Stimulated activated CD4-positive, alpha-beta T cell treated with anti-CD3 and anti-CD28 coated beads, Interleukin-2, amount 100 ng/mL, for 24 hours (primary cell): Measurements from ENCODE around the gene CCDC90B.
"Not testable (repeated sequence)": the region's sequence is repeated elsewhere in the genome, so short reads cannot be mapped to it uniquely, and the experiment has no call there.

Source experiments
- DNase-seq, 2 donors: peaks; one replicate each; pipeline ENCODE4 v3.0.0-alpha.2; 2020

Gene CCDC90B

DNA sequence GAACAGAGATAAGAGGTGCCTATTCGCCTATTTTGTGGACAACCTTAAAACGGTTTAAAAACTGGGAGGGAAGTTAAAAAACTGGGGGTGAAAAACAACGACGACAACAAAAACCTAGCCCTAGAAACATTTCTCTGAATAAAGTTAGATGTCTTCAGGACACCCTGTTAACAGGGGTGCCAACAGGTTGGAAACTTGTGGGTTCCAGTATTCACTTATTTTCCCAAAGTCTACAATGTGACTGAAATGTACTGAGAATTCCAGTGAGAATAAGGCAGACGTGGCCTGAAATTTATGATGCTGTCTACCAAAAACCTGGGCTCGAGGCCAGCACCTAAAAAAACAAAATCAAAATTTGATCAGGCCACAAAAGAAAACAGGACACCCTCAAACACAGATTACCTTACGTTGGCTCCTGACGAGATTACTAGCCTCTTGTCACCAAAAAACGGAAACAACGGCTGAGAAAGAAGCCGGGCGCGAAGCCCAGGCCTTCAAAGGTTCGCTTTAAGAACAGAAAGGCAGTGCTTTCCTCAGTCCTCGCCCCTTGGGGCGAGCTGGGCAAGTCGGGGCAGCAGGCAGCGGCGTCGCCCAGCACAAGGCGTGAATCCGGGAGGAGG lies 906 bp downstream of the CCDC90B start:
- DNase-seq, result no peak

DNA sequence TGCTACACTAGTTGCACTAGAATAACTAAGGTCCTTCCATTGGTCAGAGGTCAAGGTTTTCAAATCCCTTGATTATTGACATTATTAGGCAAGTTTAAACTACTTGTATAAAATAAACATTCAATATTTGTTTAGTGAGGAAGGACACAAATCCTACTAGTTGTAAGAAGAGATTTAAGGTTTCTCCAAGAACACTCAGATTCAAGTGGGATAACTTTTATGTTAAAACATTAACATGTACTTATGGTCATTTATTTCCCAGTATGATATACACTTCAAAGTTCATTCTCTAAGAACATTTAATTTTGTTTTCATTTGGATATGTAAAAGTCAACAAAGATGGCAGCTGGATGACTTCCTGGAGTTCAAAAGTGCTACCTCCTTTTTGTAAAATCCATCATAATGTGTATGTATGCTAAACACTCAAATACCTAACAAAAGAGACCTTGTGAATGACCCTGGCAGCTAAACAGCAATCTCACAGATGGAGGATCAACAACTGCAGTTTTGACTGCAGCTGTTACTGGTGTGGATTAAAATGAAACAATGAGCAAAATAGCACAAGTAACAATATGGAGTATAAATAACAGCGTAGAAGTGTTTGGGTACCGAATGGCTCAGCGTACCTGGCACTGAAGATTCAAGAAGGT lies 1.5 kb downstream of the CCDC90B start:
- no peak for DNase-seq

DNA sequence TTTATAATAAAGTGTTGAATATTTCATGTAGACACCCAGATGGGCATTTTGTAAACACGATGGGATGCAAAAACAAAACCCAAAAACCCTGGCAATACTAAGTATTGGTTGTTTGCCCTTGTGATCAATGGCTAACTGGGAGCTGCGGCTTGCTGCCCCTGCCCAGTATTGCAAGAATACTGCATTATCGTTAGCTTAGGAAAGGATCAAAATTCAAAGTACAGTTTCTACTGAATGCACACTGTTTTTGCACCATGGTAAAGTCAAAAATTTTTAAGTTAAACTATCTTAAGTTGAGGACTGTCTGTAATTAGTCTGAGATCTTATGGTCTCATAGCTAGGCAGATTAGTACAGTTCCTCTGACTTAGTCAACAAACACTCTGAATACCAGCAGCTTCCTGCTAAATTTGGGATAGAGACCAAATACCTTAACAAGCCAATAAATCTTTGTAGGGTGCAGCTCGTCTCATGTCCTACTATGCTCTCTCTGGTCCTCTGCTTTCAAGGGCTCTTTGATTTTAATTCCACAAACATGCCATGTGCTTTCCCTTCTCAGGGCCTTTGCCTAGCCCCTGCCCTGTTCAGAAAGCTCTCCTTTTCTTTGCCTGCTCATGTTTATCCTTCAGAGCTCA lies 4.0 kb downstream of the CCDC90B start:
- DNase-seq, result no peak

DNA sequence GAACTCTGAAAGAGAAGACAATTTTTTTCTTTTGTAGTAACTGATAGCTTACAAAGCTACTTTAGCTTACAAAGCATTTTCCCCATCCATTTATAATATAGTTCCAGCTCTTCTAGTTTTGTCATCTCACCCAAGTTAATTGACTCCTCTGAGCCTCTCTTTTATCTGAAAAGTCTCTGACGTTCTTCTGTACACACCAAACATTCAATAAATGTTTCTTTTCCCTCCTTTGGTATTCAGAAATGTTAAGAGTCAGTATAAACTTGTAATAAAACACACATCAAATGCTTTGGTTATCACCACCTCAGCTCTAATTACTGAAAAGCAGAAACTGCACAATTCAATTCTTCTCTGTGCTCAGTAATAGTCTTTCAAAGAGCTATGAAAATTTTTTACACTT lies 5.9 kb downstream of the CCDC90B start:
- no peak for DNase-seq

DNA sequence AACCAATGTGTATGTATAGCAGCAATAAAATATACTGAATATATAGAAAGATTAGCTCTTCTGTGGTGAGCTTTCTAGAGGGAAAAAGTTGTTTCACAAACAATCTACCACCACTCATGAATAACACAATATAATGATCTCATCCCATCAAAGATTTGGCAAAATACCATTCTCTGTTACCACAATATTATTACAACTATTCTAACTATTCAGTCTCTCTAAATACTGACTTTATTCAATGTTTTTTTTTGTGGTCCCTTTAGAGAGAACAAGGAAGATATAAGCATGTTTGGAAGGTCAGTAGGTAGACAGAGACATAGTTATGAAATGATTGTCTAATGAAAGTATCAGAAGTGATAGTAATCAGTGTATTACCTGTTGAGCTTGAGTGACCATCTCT lies 7.8 kb downstream of the CCDC90B start:
- DNase-seq, result no peak

DNA sequence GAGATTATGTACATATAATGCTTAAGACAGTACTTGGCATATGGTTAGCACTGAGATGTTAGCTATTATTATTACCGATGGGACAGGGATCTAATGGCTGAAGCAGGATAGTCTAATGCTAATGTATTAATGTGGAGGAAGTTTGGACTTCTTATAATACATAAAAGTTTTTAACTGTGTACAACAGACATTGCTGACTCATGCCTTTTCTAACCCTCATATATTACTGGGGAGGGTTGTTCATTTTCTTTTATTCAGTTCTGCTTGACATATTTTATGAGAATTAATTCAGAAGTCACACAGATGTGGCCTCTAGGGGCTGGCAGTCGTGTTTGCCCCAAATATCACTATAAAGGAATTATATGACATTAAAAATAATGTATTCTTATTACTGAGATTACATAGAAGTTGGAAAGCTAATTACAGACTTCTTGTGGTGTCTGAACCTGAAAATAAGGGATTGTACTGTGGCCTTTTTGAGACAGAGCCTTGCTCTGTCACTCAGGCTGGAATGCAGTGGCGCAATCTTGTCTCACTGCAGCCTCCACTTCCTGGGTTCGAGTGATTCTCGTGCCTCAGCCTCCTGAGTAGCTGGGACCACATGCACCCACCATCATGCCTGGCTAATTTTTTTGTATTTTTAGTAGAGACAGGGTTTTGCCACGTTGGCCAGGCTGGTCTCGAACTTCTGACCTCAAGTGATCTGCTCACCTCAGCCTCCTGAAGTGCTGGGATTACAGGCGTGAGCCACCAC lies 10.1 kb downstream of the CCDC90B start:
- DNase-seq, result no peak

DNA sequence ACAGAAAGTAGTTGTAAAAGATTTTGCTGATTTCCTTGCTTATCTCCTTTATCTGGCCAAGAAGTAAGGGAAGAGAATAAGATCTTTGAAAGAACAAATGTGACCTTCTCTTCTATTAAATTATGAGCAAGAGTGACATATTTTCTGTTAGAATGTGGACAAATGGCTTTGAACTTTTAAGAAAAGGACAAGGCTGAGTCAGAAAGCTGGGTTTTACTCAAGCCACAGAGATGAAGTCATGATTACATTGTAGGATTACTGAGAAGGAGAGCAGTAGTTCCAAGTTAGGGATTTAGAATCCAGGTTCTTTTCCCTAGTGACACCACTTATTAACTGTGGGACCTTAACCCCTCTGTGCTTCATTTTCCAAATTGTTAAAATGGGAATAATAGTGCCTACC lies 13.5 kb downstream of the CCDC90B start:
- no peak for DNase-seq

DNA sequence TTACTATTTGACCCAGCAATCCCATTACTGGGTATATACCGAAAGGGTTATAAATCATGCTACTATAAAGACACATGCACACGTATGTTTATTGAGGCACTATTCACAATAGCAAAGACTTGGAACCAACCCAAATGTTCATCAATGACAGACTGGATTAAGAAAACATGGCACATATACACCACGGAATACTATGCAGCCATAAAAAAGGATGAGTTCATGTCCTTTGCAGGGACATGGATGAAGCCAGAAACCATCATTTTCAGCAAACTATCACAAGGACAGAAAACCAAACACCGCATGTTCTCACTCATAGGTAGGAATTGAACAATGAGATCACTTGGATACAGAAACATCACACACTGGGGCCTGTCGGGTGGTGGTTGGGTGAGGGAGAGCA lies 14.4 kb downstream of the CCDC90B start:
- not testable (repeated sequence) for DNase-seq

DNA sequence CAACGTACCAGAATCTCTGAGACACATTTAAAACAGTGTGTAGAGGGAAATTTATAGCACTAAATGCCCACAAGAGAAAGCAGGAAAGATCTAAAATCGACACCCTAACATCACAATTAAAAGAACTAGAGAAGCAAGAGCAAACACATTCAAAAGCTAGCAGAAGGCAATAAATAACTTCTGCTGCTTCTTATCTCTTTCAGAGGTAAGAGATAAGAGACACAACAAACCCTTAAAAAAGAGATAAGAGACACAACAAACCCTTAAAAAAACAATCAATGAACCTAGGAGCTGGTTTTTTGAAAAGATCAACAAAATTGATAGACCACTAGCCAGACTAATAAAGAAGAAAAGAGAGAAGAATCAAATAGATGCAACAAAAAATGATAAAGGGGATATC lies 17.1 kb downstream of the CCDC90B start:
- DNase-seq, result not testable (repeated sequence)

DNA sequence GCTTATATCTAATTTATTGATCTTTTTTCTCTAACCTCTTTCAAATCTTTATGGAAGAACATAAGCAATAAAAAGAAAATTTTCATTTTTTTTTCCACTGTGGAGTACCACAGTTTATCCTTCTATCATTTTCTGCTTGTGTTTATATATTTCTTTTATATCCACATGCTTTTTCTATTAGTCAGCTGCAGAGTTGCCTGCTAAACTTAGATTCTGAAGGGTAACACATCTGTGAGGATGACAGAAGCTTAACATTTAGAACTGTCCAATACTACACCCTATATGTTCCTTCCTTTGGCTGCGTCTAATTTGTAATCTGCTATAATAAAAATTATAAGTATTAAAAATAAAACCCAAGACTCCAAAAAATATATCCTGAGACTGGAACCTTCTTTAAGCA lies 20.8 kb downstream of the CCDC90B start:
- no peak for DNase-seq

DNA sequence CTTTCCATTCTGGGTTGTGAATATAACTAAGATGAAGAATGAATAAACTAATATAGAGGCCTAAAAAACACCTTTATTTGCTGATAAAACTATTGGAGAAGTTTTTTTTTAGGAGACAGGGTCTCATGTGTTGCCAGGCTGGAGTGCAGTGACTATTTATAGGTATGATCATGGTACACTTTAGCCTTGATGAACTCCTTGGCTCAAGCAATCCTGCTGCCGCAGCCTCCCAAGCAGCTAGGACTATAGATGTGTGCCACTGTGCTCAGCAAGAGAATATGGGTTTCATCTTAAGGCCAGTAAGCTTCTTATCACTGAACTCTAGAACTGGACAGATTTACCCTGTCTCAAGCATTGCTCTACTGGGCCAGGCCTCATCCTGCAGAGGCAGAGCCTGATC lies 26.6 kb downstream of the CCDC90B start:
- no peak for DNase-seq

DNA sequence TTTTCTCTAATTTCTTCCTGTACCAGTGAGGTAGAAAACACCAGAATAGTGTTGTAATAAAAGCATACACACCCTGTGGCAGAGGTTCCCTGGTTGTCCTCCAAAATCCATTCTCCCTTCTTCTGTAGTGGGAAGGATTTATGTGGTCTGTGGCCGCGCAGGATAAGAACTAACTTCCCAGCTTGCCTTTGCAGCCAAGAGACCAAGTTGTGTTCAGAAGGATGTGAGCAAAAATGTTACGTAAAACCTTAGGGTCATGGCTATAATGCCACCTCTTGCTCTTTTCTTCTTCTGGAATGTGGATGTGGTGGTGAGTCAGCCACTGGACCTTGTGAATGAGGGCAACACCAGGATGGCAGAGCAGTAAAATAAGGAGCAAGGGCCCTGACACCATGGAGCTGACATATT lies 28.4 kb downstream of the CCDC90B start:
- DNase-seq, result no peak

DNA sequence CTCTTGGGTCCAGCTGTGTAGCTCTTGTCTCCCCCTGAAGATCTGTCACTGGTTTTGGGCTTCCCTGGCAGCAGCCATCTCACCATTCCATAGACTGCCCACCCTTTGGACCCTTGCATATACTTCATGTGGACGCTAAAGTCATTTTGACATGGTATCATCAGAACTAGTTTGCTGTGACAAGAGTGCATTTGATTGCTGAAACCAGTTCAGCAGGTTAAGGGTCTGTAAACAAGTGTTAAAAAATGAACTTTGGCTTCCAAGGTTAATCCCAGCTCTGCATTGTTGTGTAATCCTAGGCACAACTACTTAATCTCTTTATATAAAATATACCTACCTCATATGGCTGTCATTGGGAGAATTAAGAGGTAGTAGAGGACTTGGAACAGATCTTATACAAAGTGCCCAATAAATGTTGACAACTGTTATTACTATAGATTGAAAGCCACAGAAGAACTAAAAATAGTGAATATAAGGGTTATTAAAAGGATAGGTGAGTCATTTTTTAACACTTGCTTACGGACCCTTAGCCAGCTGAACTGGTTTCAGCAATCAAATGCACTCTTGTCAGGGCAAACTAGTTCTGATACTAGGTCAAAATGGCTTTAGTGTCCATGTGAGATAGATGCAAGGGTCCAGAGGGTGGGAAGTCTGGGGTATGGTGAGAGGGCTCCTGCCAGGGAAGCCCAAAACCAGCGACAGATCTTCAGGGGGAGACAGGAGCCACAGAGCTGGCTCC lies 29.4 kb downstream of the CCDC90B start:
- no peak for DNase-seq

DNA sequence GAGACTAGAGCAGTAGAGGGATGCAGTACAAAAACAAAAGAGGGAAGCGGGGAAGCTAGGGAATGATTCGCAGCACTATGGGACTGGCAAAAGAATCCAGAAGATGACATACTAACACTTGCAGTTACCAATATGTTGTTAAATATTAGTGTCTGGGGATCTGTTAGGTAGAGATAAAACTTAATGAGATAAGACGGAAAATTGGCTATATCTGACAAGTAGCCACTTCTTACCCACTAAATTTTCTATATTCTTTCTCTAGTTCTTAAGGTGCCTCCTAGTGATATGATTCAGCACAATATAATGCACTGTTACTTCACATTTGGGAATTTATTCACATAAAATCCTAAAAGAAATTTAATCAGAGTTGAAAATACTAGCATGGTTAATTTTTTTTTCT lies 30.8 kb downstream of the CCDC90B start:
- no peak for DNase-seq

DNA sequence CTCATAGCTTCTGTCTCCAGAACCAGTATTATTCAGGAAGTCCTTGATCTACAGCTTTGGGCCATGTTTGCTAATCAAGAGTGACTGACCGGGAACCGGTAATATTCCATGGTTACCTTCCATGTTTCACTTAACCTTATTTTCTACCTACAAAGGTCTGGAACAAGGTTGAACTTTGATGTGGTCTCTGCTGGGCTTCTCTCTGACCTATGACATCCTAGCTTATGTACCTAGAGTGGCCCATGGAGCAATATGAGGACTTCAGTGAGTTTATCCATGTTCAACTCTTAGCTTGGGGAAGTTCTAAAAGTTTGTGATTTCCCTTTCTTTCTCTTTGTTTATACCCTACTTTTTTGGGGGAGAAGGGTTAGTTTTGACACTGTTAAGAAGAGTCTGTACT lies 33.2 kb downstream of the CCDC90B start:
- DNase-seq, result no peak

DNA sequence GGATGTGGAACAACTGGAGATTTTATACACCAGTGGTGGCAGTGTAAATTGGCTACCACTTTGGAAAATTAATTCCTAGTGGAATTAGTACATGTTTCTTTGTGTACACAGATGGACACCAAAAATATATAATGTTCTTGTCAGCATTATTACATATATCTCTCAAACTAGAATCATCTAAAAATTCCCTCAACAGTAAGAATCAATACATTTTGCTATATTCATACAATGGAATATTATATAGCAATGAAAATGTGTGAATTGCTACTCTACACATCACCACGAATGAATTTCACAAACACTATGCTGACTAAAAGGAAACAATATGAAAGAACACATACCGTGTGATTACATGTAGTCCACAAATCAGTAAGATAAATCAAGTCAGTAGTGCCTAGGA lies 33.9 kb downstream of the CCDC90B start:
- no peak for DNase-seq

DNA sequence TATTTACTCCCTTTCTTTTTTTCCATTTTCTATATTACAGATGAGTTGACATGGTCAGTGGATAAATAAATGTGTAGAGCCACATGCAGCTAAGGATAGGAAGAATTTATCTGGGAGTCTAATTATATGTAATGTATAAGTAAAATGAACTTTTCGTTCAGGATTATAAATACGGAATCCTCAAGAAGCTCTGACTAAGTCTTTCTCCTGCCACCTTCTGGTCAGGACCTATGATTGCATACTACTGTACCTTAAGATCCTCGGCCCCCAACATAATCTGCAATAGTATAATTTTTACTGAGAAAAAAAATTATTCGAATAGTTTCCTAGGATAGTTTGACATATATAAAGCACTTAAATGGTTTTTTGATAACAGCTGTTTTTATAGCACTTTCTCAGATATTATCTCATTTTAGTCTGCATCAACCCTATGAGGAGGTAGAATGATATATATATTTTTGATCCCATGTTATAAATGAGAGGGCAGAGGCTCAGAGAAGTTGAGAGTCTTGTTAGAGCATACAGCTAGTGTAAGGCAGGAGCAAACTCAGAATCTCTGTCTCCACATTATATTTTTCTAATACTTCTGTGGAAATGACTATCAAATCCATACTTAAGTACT lies 36.1 kb downstream of the CCDC90B start:
- no peak for DNase-seq

DNA sequence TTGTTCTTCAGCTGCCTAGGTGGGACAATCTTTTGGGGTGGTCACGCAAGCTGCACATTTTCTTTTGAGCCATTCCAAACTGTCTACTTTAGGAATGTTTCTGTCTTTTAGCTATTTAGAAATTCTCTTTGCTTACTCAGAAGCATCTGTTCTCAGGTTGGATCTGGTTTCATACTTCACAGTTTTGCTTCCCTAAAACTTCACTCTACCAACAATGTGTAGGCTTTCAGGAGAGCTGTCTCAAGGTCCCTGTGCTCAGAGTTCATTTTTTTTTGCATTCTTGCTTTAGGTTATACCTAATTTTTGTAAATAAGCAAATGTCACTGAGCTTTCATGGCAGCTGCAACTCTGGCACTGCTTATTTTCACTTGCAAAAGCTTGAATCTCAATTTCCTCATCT lies 36.7 kb downstream of the CCDC90B start:
- DNase-seq, result no peak

DNA sequence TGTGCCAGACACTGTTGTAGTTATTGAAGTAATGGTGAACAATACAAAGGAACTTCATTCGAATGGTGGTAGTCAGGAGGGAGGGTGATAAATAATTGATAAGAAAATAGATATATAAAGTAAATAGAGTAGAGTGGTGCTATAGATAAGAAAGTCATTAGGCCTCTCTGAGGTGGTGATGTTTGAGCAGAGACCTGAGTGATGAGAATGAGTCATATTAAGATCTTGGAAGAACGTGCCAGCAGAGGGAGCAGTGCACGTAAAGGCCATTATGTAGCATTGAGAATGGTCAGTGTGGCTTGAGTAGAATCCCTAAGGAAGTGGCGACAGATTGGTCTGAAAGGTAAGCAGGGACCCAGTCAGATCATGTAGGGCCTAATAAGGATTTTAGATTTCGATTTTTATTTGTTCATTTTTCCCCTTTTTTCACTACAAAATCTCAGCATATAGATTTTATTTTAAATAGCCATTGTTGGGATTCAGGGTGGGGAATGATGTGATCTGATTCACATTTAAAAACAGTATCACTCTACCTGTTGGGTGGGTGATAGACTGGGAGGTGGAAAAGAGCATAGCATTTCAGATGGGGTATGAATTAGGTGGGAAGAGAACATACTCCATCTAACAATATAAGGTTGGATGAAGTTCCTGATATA lies 44.7 kb downstream of the CCDC90B start:
- DNase-seq, result peak in 1 of 2 donors; percentile 21

DNA sequence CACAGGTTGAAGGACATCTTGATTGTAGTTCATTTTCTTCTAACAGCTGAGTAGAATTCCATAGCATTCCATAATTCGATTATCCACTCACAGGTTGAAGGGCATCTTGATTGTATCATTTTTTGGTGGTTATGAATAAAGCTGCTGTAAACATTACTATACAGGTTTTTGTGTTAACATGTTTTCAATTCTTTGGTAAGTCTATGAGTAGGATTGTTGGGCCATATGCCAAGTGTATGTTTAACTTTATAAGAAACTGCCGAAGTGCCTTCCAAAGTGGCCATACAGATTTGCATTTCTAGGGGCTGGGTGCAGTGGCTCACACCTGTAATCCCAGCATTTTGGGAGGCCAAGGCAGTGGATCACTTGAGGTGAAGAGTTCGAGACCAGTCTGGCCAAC lies 48.1 kb downstream of the CCDC90B start:
- DNase-seq, result no peak

DNA sequence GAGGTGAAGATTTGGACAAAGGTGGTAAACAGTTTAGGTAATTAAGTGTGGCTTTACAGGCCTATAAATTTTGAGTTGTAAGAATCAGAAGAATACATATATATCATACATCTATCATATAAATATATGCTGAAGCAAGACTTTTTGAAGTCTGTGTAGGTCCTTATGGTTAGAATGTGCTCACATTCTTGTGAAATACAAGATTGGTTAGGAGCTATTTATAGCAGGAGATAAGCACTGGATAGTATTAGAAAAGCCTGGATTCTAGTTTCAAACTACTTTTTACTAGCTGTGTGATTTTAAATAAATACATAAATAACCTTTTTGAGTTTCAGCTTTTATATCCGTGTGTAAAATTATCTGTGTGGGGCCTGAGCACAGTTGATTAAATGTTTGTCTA lies 50.3 kb downstream of the CCDC90B start:
- DNase-seq, result no peak

DNA sequence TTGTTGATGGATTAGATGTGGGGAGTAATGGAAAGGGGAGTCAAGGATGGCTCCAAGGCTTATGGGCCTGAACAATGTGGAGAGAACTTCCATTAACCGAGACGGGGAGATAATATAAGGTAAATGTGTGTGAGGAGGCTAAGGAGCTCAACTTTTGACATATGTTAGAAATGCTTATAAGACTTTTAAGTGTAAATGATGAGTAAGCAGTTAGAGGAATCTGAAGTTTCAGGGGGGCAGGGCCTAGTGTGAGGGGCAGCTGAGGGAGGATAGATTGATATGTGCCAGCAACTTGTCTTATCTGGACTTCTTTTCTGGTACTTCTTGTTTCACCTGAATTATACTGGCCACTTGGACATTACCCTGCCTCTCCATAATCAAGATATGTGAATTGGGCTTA lies 62.7 kb downstream of the CCDC90B start:
- DNase-seq, result no peak
